Stimulated activated CD8-positive, alpha-beta memory T cell treated with anti-CD3 and anti-CD28 coated beads, Interleukin-7, amount 100 ng/mL, for 48 hours (primary cell): ENCODE results near the gene NTN3.
A peak's percentile ranks its signal among the peaks of the same experiment; 100 is the strongest.
"Not testable (repeated sequence)": the region's sequence is repeated elsewhere in the genome, so short reads cannot be mapped to it uniquely, and the experiment has no call there.

Source experiments
- DNase-seq, 2 donors: peaks; one replicate each; pipeline ENCODE4 v3.0.0-alpha.2; 2020; ENCODE audit warnings: low read depth in 1 of 2; ENCODE audit errors: extremely low read depth in 1 of 2

Gene NTN3

GRCh38 chr16:2439598-2439997, 31.5 kb upstream of the NTN3 start:
- no peak for DNase-seq

DNA sequence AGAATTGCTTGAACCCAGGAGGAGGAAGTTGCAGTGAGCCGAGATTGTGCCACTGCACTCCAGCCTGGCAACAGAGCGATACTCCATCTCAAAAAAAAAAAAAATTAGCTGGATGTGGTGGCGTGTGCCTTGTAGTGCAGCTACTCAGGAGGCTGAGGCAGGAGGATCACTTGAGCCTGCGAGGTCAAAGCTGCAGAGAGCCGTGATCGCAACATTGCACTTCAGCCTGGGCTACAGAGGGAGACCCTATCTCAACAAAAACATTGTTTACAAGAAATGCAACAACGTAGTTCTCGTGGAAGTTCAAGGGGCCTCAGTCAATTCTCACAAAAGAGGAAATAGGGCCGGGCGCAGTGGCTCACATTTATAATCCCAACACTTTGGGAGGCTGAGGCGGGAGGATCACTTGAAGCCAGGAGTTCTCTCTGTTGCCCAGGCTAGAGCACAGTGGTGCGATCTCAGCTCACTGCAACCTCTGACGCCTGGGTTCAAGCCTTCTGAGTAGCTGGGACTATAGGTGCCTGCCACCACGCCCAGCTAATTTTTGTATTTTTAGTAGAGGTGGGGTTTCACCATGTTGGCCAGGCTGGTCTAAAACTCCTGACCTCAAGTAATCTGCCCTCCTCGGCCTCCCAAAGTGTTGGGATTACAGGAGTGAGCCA, 29.8 kb upstream of the NTN3 start:
- not testable (repeated sequence) for DNase-seq

GRCh38 chr16:2443555-2443954, 27.5 kb upstream of the NTN3 start:
- no peak for DNase-seq

DNA sequence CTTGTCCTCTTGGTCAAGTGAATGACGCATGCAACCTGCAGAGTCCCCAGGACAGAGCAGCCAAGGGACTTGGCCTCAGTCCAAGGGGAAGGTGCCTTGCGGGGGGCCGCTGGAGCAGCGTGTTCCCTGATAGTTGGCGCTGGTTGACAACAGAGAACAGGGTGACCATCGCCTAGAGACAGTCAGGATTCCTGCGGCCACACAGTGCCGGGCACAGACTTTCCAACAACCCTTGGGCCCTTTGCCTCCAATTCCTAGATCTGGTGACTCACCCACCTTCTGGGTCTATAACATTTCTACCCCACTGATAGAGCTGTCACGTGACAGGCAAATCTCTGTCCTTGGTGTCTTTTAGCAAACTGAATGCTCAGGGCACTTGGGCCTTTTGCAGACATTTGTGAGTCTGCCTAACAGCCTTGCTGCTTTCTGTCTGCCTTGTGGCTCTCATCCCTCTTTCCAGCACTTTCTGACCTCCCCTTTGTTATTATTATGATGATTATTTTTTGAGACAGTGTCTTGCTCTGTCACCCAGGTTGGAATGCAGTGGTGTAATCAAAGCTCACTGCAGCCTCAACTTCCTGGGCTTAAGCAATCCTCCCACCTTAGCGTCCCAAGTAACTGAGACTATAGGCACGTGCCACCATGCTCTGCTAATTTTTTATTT, 23.0 kb upstream of the NTN3 start:
- DNase-seq, result no peak

- DNase-seq, result no peak
These were observed 22.0 kb upstream of the NTN3 start for GRCh38 chr16:2449118-2449517.

DNA sequence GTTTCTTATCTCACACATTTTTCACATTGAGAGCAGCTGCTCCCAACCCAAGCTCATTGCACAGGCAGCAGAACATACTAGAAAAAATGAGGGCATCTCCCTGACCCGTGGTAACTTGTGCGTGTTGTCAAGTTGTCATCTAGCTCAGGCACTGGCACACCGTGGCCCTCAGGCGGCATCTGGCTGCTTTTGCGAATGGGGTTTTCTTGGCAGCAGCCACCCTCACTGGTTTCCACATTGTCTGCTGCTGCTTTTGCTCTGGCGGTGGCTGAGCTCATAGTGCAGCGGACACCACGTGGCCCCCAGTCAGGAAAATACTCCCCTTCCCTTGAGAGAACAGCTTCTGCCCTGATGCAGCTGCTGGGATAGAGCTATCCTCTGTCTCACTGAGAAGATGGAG, 20.6 kb upstream of the NTN3 start:
- no peak for DNase-seq

DNA sequence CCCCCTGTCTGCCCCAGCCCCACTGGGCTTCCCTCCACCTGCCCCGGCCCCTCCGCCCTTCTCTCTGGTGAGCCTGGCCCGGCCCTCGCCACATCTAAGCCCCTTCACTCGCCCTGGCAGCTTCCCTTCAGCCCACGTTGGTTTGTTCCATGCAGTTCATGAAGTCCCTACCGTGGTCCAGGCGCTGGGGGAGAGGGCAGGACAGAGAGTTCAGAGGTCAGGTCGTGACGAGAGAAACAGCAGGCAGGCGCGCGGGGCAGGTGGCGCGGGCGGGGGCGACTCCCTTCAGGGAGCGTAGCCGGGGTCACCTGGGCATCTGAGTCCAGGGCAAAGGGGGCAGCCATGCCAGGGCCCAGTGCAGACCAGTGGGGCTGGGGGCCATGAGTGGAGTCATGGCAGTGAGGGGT, 20.1 kb upstream of the NTN3 start:
- no peak for DNase-seq

- no peak for DNase-seq
These were observed 19.2 kb upstream of the NTN3 start for GRCh38 chr16:2451851-2452320.

GRCh38 chr16:2452650-2453049, 18.4 kb upstream of the NTN3 start:
- no peak for DNase-seq

DNA sequence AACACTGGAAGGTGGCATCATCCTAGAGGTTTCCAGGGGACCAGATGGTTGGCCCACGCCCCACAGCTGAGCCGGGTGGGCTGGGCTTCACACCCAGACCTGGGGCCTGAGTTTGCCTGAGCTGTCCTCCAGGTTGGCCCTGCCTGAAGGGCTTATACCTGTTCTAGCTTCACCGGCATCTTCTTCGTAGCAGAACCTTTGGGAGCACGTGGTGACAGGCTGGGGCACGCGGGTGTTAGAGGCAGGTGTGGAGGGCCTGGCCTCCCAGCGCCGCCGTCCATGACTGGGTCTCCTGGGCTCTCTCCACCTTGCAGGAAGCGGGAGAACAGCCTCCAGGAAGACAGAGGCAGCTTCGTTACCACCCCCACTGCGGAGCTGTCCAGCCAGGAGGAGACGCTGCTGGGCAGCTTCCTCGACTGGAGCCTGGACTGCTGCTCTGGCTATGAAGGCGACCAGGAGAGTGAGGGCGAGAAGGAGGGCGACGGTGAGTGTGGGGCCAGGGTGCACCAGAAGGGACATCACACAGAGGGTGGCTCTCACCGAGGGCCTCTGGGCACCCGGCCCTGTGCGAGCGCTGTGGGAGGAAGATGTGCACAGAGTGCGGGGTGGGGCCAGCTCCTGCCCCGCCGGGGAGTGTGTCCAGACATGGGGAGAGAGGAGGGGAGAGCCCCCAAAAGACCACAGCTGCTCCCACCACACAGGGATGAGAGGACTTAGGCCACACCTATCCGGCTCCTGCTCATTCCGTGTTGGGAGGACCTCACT, 15.8 kb upstream of the NTN3 start:
- no peak for DNase-seq

DNA sequence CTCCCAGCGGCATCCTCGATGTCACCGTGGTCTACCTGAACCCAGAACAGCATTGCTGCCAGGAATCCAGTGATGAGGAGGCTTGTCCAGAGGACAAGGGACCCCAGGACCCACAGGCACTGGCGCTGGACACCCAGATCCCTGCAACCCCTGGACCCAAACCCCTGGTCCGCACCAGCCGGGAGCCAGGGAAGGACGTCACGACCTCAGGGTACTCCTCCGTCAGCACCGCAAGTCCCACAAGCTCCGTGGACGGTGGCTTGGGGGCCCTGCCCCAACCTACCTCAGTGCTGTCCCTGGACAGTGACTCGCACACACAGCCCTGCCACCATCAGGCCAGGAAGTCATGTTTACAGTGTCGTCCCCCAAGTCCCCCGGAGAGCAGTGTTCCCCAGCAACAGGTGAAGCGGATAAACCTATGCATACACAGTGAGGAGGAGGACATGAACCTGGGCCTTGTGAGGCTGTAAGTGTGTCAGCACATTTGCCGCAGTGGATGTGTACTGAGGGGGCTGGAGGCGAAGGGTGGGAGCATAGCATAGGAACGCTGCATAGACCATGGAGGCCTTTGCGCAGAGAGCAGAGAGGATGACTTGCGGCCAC, 14.4 kb upstream of the NTN3 start:
- no peak for DNase-seq

DNA sequence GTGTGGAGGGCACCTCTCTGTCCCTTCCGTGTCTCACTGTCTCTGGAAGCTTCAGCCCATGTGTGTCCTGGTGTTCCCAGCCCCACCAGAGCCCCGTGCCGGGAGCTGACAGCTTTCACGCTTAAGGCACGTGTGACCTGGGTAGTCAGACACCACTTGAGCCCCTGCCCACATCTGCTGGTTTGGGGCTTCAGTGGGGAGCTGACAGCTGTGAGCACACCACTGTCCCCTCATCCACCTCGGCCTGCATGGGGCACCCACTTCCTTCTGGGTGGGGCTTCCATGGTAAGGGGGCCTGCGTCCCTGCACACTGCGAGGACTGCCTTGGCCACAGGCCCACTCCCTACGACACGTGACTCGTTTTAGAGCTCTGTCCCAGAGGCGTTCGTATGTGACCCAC, 13.8 kb upstream of the NTN3 start:
- DNase-seq, result no peak

DNA sequence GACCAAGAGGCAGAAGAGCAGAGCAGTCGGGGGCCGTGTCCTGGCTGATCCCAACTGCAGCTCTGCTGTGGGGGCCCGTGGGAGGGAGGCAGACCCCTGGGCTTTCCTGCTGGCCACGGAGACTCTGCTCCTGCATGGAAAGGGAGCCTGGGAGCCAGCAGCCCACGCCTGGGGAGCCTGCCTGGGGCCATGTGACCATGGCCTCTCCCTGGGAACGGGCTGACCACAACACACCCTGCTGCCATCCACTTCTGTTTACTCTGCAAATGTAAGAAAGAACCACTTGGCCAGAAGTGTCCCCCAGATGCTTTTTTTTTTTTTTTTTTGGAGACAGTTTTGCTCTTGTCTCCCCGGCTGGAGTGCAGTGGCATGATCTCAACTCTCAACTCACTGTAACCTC, 13.2 kb upstream of the NTN3 start:
- no peak for DNase-seq

DNA sequence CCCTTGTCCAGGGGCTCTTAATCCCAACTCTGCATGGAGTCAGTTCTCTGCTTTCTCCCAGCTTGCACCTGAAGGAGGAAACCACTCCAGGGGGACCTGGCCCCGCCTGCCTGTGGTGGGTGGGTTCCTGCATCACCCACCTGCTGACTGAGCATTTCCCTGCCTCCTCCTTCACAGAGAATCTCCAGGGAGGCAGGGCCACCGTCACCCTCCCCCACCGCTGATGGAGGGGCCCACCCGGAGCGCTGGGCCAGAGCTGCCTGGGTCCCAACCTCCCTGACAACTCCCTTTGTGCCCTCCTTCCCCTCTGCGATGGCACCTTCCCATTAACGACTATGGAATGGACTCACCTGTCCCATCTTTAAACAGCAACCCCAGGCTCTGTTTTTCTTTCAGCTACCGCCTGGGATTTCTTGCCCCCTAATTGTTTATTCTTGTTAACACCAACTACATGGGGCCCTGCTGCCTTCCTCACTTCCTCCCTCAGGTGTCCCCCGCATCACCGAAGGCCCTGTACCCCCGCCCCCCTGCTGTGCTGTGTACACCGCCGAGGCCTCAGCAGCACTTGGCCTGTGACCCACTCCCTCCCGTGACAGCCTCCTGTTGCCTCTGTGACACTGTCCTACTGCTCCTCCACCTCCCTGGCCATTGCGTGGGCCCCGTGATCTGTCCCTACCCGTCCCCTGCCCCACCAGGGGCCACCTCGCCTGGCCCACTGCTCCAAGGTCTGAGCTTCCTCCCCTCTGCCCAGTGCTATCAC, 12.0 kb upstream of the NTN3 start:
- no peak for DNase-seq

GRCh38 chr16:2459647-2460390, 11.3 kb upstream of the NTN3 start, which contains the start of gene TEDC2:
Gene TEDC2 (plus strand): TSS chr16:2460109. CDS start chr16:2460145, 36 bp downstream.
- peak; percentile 95 to 98 for DNase-seq

GRCh38 chr16:2460391-2460713, 10.7 kb upstream of the NTN3 start:
- DNase-seq, result no peak

- no peak for DNase-seq
These were observed 10.2 kb upstream of the NTN3 start for GRCh38 chr16:2460916-2461315.

DNA sequence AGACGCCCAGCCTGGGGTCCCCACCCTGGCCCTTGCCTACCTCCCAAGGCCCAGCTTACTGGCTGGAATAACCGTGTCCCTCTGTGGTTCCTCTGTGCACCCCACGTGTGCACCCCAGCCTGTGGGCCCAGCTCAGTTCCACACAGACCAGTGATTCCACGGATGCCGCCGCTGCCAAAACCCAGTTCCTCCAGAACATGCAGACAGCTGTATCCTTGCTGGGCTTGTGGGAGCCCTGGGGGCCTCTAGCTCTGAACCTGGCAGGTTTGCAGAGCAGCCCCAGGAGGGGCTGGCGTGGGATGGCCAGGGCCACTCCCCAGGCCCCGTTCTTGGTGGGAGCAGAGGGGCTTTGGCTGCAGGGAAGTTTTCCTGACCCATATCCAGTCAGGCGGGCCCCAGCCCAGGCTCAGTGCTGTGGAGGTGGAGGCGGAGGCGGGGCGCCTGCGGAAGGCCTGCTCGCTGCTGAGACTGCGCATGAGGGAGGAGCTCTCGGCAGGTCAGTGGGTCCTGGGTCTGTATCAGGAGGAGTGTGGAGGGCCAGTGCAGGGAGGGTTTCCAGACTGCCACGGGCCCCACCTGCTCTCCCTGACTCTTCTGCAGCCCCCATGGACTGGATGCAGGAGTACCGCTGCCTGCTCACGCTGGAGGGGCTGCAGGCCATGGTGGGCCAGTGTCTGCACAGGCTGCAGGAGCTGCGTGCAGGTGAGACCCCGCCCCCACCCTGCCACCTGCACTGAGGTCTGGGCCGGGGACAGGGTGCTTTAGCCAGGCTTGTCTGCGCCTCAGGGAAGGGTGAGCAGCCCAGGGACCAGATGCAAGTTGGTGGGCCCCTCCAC, 8.8 kb upstream of the NTN3 start:
- no peak for DNase-seq

- DNase-seq, result no peak
These were observed 6.8 kb upstream of the NTN3 start for GRCh38 chr16:2464333-2464732.
